Natural killer cell (primary cell): Measurements from ENCODE around the gene ACOT11. TPM values are rescaled to one million over a fixed set of nuclear protein-coding genes. Genes with fewer than 3 reads are reported as not detected.

Experiments used
- ATAC-seq, 3 donors: fragments of 150-1000 bp in 2 of 3; fragments of 200-7000 bp in 1 of 3; cut with Tn5 transposase; 1 replicate in 1 of 3; 2 replicates in 2 of 3; pipeline ENCODE4 v1.10.0; 2021; ENCODE audit warnings: mild to moderate bottlenecking in 2 of 3, moderate library complexity in 2 of 3
- DNase-seq, 2 donors: peaks; one replicate each; pipeline versions ENCODE4 v3.0.0 to v3.0.0-alpha.2; 2013 to 2021; ENCODE audit warnings: mixed read lengths in 1 of 2
- H3K27ac ChIP-seq: one replicate; pipeline ENCODE4 v1.5.1; 2013; ENCODE audit warnings: mild to moderate bottlenecking, low read length
- H3K27me3 ChIP-seq: one replicate; pipeline ENCODE4 v1.6.1; 2013; ENCODE audit warnings: low read length; ENCODE audit not compliant: control insufficient read depth, insufficient read depth
- H3K36me3 ChIP-seq: one replicate; pipeline ENCODE4 v1.6.1; 2013; ENCODE audit warnings: low read length; ENCODE audit not compliant: control insufficient read depth, insufficient read depth
- H3K4me1 ChIP-seq: one replicate; pipeline ENCODE4 v1.6.1; 2013; ENCODE audit warnings: low read length; ENCODE audit not compliant: control insufficient read depth, insufficient read depth
- H3K4me3 ChIP-seq: one replicate; pipeline ENCODE4 v1.5.1; 2013; ENCODE audit warnings: low read length
- H3K9me3 ChIP-seq: one replicate; pipeline ENCODE4 v1.6.1; 2013; ENCODE audit warnings: low read length; ENCODE audit not compliant: control insufficient read depth, insufficient read depth
- H3K27ac Mint-ChIP-seq, 2 donors: one replicate each; pipeline ENCODE4 v1.8.0; 2022; ENCODE audit warnings: mild to moderate bottlenecking in 2 of 2, mixed read lengths in 2 of 2, moderate library complexity in 1 of 2
- H3K27me3 Mint-ChIP-seq, 2 donors: one replicate each; pipeline ENCODE4 v1.8.0; 2022; ENCODE audit warnings: low read depth in 2 of 2, mixed read lengths in 2 of 2
- H3K36me3 Mint-ChIP-seq: one replicate; pipeline ENCODE4 v1.8.0; 2022; ENCODE audit warnings: mixed read lengths
- H3K4me1 Mint-ChIP-seq, 2 donors: one replicate each; pipeline ENCODE4 v1.8.0; 2022; ENCODE audit warnings: mixed read lengths in 2 of 2
- H3K4me3 Mint-ChIP-seq: one replicate; pipeline ENCODE4 v1.8.0; 2022; ENCODE audit warnings: mild to moderate bottlenecking, moderate library complexity, mixed read lengths
- H3K9me3 Mint-ChIP-seq, 2 donors: one replicate each; pipeline ENCODE4 v1.8.0; 2022; ENCODE audit warnings: mixed read lengths in 2 of 2
- CTCF ChIP-seq: fragments of 200-600 bp; IDR thresholded peaks from one replicate; pipeline ENCODE4 v1.8.0; 2022; ENCODE audit warnings: antibody characterized with exemption
- WGBS: methylation state at CpG from one replicate; pipeline ENCODE4 v1.1.7; 2013; ENCODE audit warnings: missing lambda C conversion rate; ENCODE audit not compliant: insufficient coverage; 5-methylcytosine and 5-hydroxymethylcytosine counted together
- intact Hi-C: fragments of 100-400 bp; cut with micrococcal nuclease; formaldehyde crosslinking; loops from one replicate; pipeline ENCODE4 v1.14.2; 2022
- total RNA-seq, 4 donors: library from RNA; stranded (reverse); fragments of 120-200 nt in 1 of 4; gene quantifications; one replicate each; pipeline versions ENCODE4 v1.2.3 to v1.2.4, GENCODE V29; 2013 to 2022

The ACOT11 gene
- 1 to 10 TPM in 1 of 3 donors, under 1 TPM in 2; 0.61 to 1.2 (median 0.85) TPM for total RNA-seq
- 1.1 TPM for total RNA-seq (2013)

- no peaks in the 10 kb centered on the region for H3K27me3 ChIP-seq
- H3K4me1 Mint-ChIP-seq, result peaks cover 9% of the 10 kb centered on the region in 2 donors
- no peaks in the 10 kb centered on the region for H3K9me3 Mint-ChIP-seq
- H3K27ac Mint-ChIP-seq, result no peak within 1 kb of the TSS
- intact Hi-C loops, result no loop called here
- ATAC-seq (peak in 1 of 3 donors; percentile 45), DNase-seq (peak in 1 of 2 donors; percentile 17)
- WGBS, result 42% methylated on average over 25 of the region's 25 CpGs
- no peak within 1 kb of the TSS for H3K4me3 Mint-ChIP-seq
- no peak within 1 kb of the TSS for H3K4me3 ChIP-seq
- no peak within 1 kb of the TSS for H3K27ac ChIP-seq
- H3K36me3 Mint-ChIP-seq, result no peaks in the 10 kb centered on the region
- H3K36me3 ChIP-seq, result no peaks in the 10 kb centered on the region
- peaks cover 3% of the 10 kb centered on the region for H3K4me1 ChIP-seq
- H3K27me3 Mint-ChIP-seq, result peaks cover 0 to 7% of the 10 kb centered on the region in 2 donors
- H3K9me3 ChIP-seq, result no peaks in the 10 kb centered on the region
- TF ChIP-seq CTCF, result no peak
Measured at GRCh38 chr1:54547601-54548388, at the start of gene ACOT11. Gene ACOT11, plus strand, starts transcription at chr1:54548228. Its CDS starts 82 bp downstream, at chr1:54548310.

- H3K36me3 ChIP-seq, result no peaks in the 10 kb centered on the region
- no peaks in the 10 kb centered on the region for H3K9me3 ChIP-seq
- H3K4me1 ChIP-seq, result peaks cover 14% of the 10 kb centered on the region
- WGBS, result 67% methylated on average over 4 of the region's 4 CpGs
- H3K27ac Mint-ChIP-seq, result no peak overlapping the region
- H3K36me3 Mint-ChIP-seq, result no peaks in the 10 kb centered on the region
- H3K27me3 ChIP-seq, result peaks cover 15% of the 10 kb centered on the region
- peaks cover 0 to 10% of the 10 kb centered on the region in 2 donors for H3K4me1 Mint-ChIP-seq
- H3K4me3 ChIP-seq, result no peak overlapping the region
- no peak for TF ChIP-seq CTCF
- no peak overlapping the region for H3K27ac ChIP-seq
- no peaks in the 10 kb centered on the region for H3K9me3 Mint-ChIP-seq
- no peak for DNase-seq
- intact Hi-C loops, result loop anchor here (5.0 kb wide), 1 partner anchor 314 kb away; no protein-coding TSS in a partner anchor
- ATAC-seq, result peak in 1 of 3 donors; percentile 10
- H3K4me3 Mint-ChIP-seq, result peak overlapping the region; percentile 69
- H3K27me3 Mint-ChIP-seq, result peaks cover 32 to 64% of the 10 kb centered on the region in 2 donors
Measured at GRCh38 chr1:54498383-54499096, 49.5 kb upstream of the ACOT11 start.

GRCh38 chr1:54499097-54499359, 49.0 kb upstream of the ACOT11 start:
- Mint-ChIP-seq H3K4me3 (peak overlapping the region; percentile 69), H3K4me1 (peaks cover 0 to 10% of the 10 kb centered on the region in 2 donors), H3K27me3 (peaks cover 32 to 59% of the 10 kb centered on the region in 2 donors), H3K27ac (no peak overlapping the region), H3K36me3 (no peaks in the 10 kb centered on the region), H3K9me3 (no peaks in the 10 kb centered on the region)
- DNase-seq (no peak), ATAC-seq (peak in 1 of 3 donors; percentile 10)
- Histone ChIP-seq H3K27ac (no peak overlapping the region), H3K4me3 (no peak overlapping the region), H3K27me3 (peaks cover 15% of the 10 kb centered on the region), H3K36me3 (no peaks in the 10 kb centered on the region), H3K4me1 (peaks cover 14% of the 10 kb centered on the region), H3K9me3 (no peaks in the 10 kb centered on the region)
- whole genome bisulfite sequencing, result 20% methylated on average over 9 of the region's 9 CpGs
- TF ChIP-seq CTCF, result no peak
- intact Hi-C loops, result loop anchor here (5.0 kb wide), 1 partner anchor 313 kb away; no protein-coding TSS in a partner anchor
